H9 (cell line): ENCODE results near the gene APPL2. TPM values are rescaled to one million over a fixed set of nuclear protein-coding genes. Genes with fewer than 3 reads are reported as not detected.

Source experiments
- DNase-seq: peaks from one replicate; pipeline ENCODE4 v3.0.0-alpha.2; 2017
- H2AFZ ChIP-seq: one replicate; pipeline ENCODE4 v1.6.1; 2013; ENCODE audit warnings: mild to moderate bottlenecking, low read length, control low read depth, moderate library complexity
- H2AK5ac ChIP-seq: 2 replicates; pipeline ENCODE4 v1.6.1; 2013; ENCODE audit warnings: low read length, control low read depth, mixed read lengths; ENCODE audit not compliant: insufficient read length
- H2BK120ac ChIP-seq: one replicate; pipeline ENCODE4 v1.6.1; 2013; ENCODE audit warnings: low read depth, mild to moderate bottlenecking, low read length, control low read depth, inconsistent platforms; ENCODE audit not compliant: poor library complexity, severe bottlenecking
- H2BK12ac ChIP-seq: 2 replicates; pipeline ENCODE4 v1.6.1; 2013; ENCODE audit warnings: low read length, control low read depth, mixed read lengths, low read depth; ENCODE audit not compliant: insufficient read length
- H2BK15ac ChIP-seq: 2 replicates; pipeline ENCODE4 v1.6.1; 2013; ENCODE audit warnings: low read depth, low read length, control low read depth
- H2BK20ac ChIP-seq: one replicate; pipeline ENCODE4 v1.6.1; 2013; ENCODE audit warnings: low read depth, mild to moderate bottlenecking, low read length, control low read depth, inconsistent platforms; ENCODE audit not compliant: poor library complexity, severe bottlenecking
- H2BK5ac ChIP-seq: 2 replicates; pipeline ENCODE4 v1.6.1; 2013; ENCODE audit warnings: low read length, control low read depth, mixed read lengths; ENCODE audit not compliant: insufficient read length
- H3K14ac ChIP-seq: 2 replicates; pipeline ENCODE4 v1.6.1; 2013; ENCODE audit warnings: low read length, control low read depth; ENCODE audit not compliant: insufficient read depth
- H3K18ac ChIP-seq: 2 replicates; pipeline ENCODE4 v1.6.1; 2013; ENCODE audit warnings: low read depth, mild to moderate bottlenecking, mixed read lengths, low read length, control low read depth; ENCODE audit not compliant: insufficient read length
- H3K23ac ChIP-seq: 2 replicates; pipeline ENCODE4 v1.6.1; 2013; ENCODE audit warnings: low read length, control low read depth, mixed read lengths, low read depth; ENCODE audit not compliant: insufficient read length
- H3K23me2 ChIP-seq: 2 replicates; pipeline ENCODE4 v1.6.1; 2013; ENCODE audit warnings: low read depth, mild to moderate bottlenecking, mixed read lengths, low read length, control low read depth; ENCODE audit not compliant: insufficient read length, poor library complexity, severe bottlenecking
- H3K27ac ChIP-seq: 2 replicates; pipeline ENCODE4 v1.5.1; 2013; ENCODE audit warnings: low read length, control low read depth, mixed read lengths, low read depth; ENCODE audit not compliant: insufficient read length
- H3K27me3 ChIP-seq: 2 replicates; pipeline ENCODE4 v1.6.1; 2013; ENCODE audit warnings: low read length, control low read depth, inconsistent platforms; ENCODE audit not compliant: insufficient read depth
- H3K4ac ChIP-seq: 2 replicates; pipeline ENCODE4 v1.6.1; 2013; ENCODE audit warnings: low read depth, mild to moderate bottlenecking, control low read depth, inconsistent platforms, low read length, moderate library complexity
- H3K4me1 ChIP-seq: 2 replicates; pipeline ENCODE4 v1.6.1; 2013; ENCODE audit warnings: low read length, control low read depth, inconsistent platforms; ENCODE audit not compliant: insufficient read depth
- H3K4me2 ChIP-seq: 2 replicates; pipeline ENCODE4 v1.6.1; 2013; ENCODE audit warnings: low read length, control low read depth, mixed read lengths; ENCODE audit not compliant: insufficient read length, insufficient read depth
- H3K56ac ChIP-seq: 2 replicates; pipeline ENCODE4 v1.6.1; 2013; ENCODE audit warnings: low read depth, mild to moderate bottlenecking, mixed read lengths, low read length, control low read depth; ENCODE audit not compliant: insufficient read length
- H3K79me1 ChIP-seq: 2 replicates; pipeline ENCODE4 v1.6.1; 2013; ENCODE audit warnings: low read depth, mild to moderate bottlenecking, moderate library complexity, low read length, control low read depth, inconsistent platforms; ENCODE audit not compliant: insufficient read depth, poor library complexity, severe bottlenecking
- H3K79me2 ChIP-seq: 2 replicates; pipeline ENCODE4 v1.6.1; 2013; ENCODE audit warnings: low read length, control low read depth, inconsistent platforms; ENCODE audit not compliant: insufficient read depth
- H3K9ac ChIP-seq: 2 replicates; pipeline ENCODE4 v1.6.1; 2013; ENCODE audit warnings: low read length, control low read depth, mixed read lengths; ENCODE audit not compliant: insufficient read length; ENCODE audit errors: extremely low read depth
- H3K9me3 ChIP-seq: one replicate; pipeline ENCODE4 v1.6.1; 2013; ENCODE audit warnings: low read depth, low read length, inconsistent platforms; ENCODE audit not compliant: control insufficient read depth
- H3T11ph ChIP-seq: one replicate; pipeline ENCODE4 v1.6.1; 2013; ENCODE audit warnings: mild to moderate bottlenecking, low read length, control low read depth, inconsistent platforms
- H4K20me1 ChIP-seq: one replicate; pipeline ENCODE4 v1.6.1; 2013; ENCODE audit not compliant: control insufficient read depth, insufficient read length, insufficient read depth
- H4K5ac ChIP-seq: 2 replicates; pipeline ENCODE4 v1.6.1; 2013; ENCODE audit warnings: low read depth, mild to moderate bottlenecking, mixed read lengths, low read length, control low read depth; ENCODE audit not compliant: insufficient read length
- H4K8ac ChIP-seq: replicated peaks from 2 replicates; pipeline ENCODE4 v1.6.1; 2013; ENCODE audit warnings: low read length, control low read depth, mixed read lengths, low read depth; ENCODE audit not compliant: insufficient read length
- H4K91ac ChIP-seq: 2 replicates; pipeline ENCODE4 v1.6.1; 2013; ENCODE audit warnings: low read depth, mild to moderate bottlenecking, moderate library complexity, mixed read lengths, low read length, control low read depth; ENCODE audit not compliant: insufficient read length
- H3K27ac Mint-ChIP-seq, 3 experiments: 2 replicates in 2 of 3; 3 replicates in 1 of 3; pipeline ENCODE4 v1.8.0; 2020 to 2021; ENCODE audit warnings: mixed read lengths in 3 of 3, mild to moderate bottlenecking in 1 of 3, moderate library complexity in 1 of 3
- H3K27me3 Mint-ChIP-seq: 2 replicates; pipeline ENCODE4 v1.8.0; 2021; ENCODE audit warnings: low read depth, mild to moderate bottlenecking, moderate library complexity, mixed read lengths
- H3K36me3 Mint-ChIP-seq, 3 experiments: 2 replicates in 2 of 3; 3 replicates in 1 of 3; pipeline ENCODE4 v1.8.0; 2020 to 2021; ENCODE audit warnings: low read depth in 3 of 3, mixed read lengths in 3 of 3; ENCODE audit not compliant: insufficient read depth in 1 of 3
- H3K4me1 Mint-ChIP-seq, 2 experiments: 2 replicates each; pipeline ENCODE4 v1.8.0; 2020; ENCODE audit warnings: mixed read lengths in 2 of 2
- H3K4me3 Mint-ChIP-seq, 2 experiments: 2 replicates in 1 of 2; 3 replicates in 1 of 2; pipeline ENCODE4 v1.8.0; 2020 to 2021; ENCODE audit warnings: mild to moderate bottlenecking in 2 of 2, mixed read lengths in 2 of 2, moderate library complexity in 1 of 2
- H3K9me3 Mint-ChIP-seq, 2 experiments: 2 replicates in 1 of 2; 3 replicates in 1 of 2; pipeline ENCODE4 v1.8.0; 2020; ENCODE audit warnings: mild to moderate bottlenecking in 2 of 2, mixed read lengths in 2 of 2, moderate library complexity in 1 of 2
- CTCF ChIP-seq: fragments of 200-600 bp; sonication (generic); conservative IDR thresholded peaks from 3 replicates; pipeline ENCODE4 v1.8.0; 2021; ENCODE audit warnings: antibody characterized with exemption, mild to moderate bottlenecking
- WGBS: extraction: QIAGEN DNeasy Blood & Tissue Kit; methylation state at CpG from one replicate; pipeline ENCODE4 v1.1.7; 2013; ENCODE audit warnings: missing lambda C conversion rate, low lambda C conversion rate, mixed read lengths; ENCODE audit not compliant: insufficient read length; ENCODE audit errors: extremely low coverage; 5-methylcytosine and 5-hydroxymethylcytosine counted together
- total RNA-seq: library from RNA; stranded (reverse); gene quantifications from 2 replicates; pipeline ENCODE4 v1.2.1, GENCODE V29; 2021

APPL2 gene
- total RNA-seq, 1 experiment from 2014 or later: 18.5 TPM

- no peaks in the 10 kb centered on the region for H3K23me2 ChIP-seq
- H3K27me3 ChIP-seq: no peaks in the 10 kb centered on the region
- H3K36me3 Mint-ChIP-seq: peaks cover 5 to 21% (median 20%) of the 10 kb centered on the region in 3 experiments; a peak in 6 of 7 replicates
- no peak for DNase-seq
- H3K18ac ChIP-seq: no peak overlapping the region
- no peak overlapping the region for H3K27ac Mint-ChIP-seq
- no peak overlapping the region for H3K56ac ChIP-seq
- no peak overlapping the region for H4K5ac ChIP-seq
- H2BK120ac ChIP-seq: no peak overlapping the region
- no peak overlapping the region for H2BK15ac ChIP-seq
- no peak overlapping the region for H2AK5ac ChIP-seq
- peaks cover 0 to 4% of the 10 kb centered on the region in 2 experiments; a peak in 2 of 4 replicates for H3K4me1 Mint-ChIP-seq
- H3T11ph ChIP-seq: no peak overlapping the region
- H4K8ac ChIP-seq: no peak overlapping the region
- no peak overlapping the region for H3K9ac ChIP-seq
- no peaks in the 10 kb centered on the region for H4K20me1 ChIP-seq
- H3K4me3 Mint-ChIP-seq: no peak overlapping the region
- no peak overlapping the region for H2BK20ac ChIP-seq
- no peak overlapping the region for H3K4me2 ChIP-seq
- no peak overlapping the region for H2BK12ac ChIP-seq
- no peak overlapping the region for H3K14ac ChIP-seq
- H3K9me3 ChIP-seq: no peaks in the 10 kb centered on the region
- H3K9me3 Mint-ChIP-seq: no peaks in the 10 kb centered on the region
- no peak overlapping the region for H3K23ac ChIP-seq
- H3K27me3 Mint-ChIP-seq: no peaks in the 10 kb centered on the region
- no peak overlapping the region for H4K91ac ChIP-seq
- TF ChIP-seq CTCF: no peak
- no peaks in the 10 kb centered on the region for H3K79me1 ChIP-seq
- no peak overlapping the region for H2BK5ac ChIP-seq
- no peak overlapping the region for H3K4ac ChIP-seq
- no peak overlapping the region for H2AFZ ChIP-seq
- no peaks in the 10 kb centered on the region for H3K79me2 ChIP-seq
- no peak overlapping the region for H3K27ac ChIP-seq
- no peaks in the 10 kb centered on the region for H3K4me1 ChIP-seq
- WGBS: no CpG with 5 or more reads among the region's 8 CpGs
Measured at GRCh38 chr12:105228966-105229365, 7.0 kb downstream of the APPL2 start.
